Endothelial cell of umbilical vein (primary cell): ENCODE data around the gene GTSE1. TPM values are rescaled to one million over a fixed set of nuclear protein-coding genes. Genes with fewer than 3 reads are reported as not detected.

Experiments used
- BruUV-seq: library from RNA; stranded (reverse); fragments of 400-500 nt; replicated peaks from 2 replicates; lab custom pipeline; 2021; lab: Mats Ljungman, UMichigan
- CTCF ChIA-PET: fragments of 300-600, 350-600 bp; sonication (Branson Sonifier 250); formaldehyde crosslinking; loops from one replicate; lab custom pipeline; 2021; ENCODE audit warnings: antibody characterized with exemption, inconsistent platforms; lab: Charles Lee
- POLR2A ChIA-PET: fragments of 300-600, 350-600 bp; sonication (Branson Sonifier 250); formaldehyde crosslinking; loops from one replicate; lab custom pipeline; 2021; ENCODE audit warnings: antibody characterized with exemption, inconsistent platforms; lab: Charles Lee
- DNase-seq: peaks from one replicate; pipeline ENCODE4 v3.0.0-alpha.2; 2011; ENCODE audit warnings: low read depth, low spot score
- FAIRE-seq: peaks from 2 replicates; lab custom pipeline; 2011; peaks lifted over from hg19 to GRCh38; lab: Jason Lieb, UNC
- H2AFZ ChIP-seq: 2 replicates; pipeline ENCODE4 v1.6.0; 2012; ENCODE audit warnings: low read depth, low read length, control low read depth, inconsistent platforms
- H3K27ac ChIP-seq: 2 replicates; pipeline ENCODE4 v1.5.1; 2011; ENCODE audit warnings: low read depth, mild to moderate bottlenecking, control low read depth, low read length, moderate library complexity; ENCODE audit not compliant: insufficient read depth
- H3K27me3 ChIP-seq, 2 experiments: 2 replicates each; pipeline versions ENCODE4 v1.6.0 to v1.6.1; 2011; ENCODE audit warnings: low read length in 2 of 2, mixed read lengths in 1 of 2; ENCODE audit not compliant: control insufficient read depth in 2 of 2, insufficient read depth in 2 of 2
- H3K36me3 ChIP-seq, 2 experiments: 2 replicates in 1 of 2; 3 replicates in 1 of 2; pipeline ENCODE4 v1.5.1; 2011; ENCODE audit warnings: low read length in 2 of 2, mild to moderate bottlenecking in 1 of 2, moderate library complexity in 1 of 2; ENCODE audit not compliant: control insufficient read depth in 2 of 2, insufficient read depth in 2 of 2; ENCODE audit errors: extremely low read depth in 1 of 2
- H3K4me1 ChIP-seq: 3 replicates; pipeline ENCODE4 v1.5.1; 2011; ENCODE audit warnings: mild to moderate bottlenecking, low read length; ENCODE audit not compliant: control insufficient read depth, insufficient read depth; ENCODE audit errors: extremely low read depth
- H3K4me2 ChIP-seq: 2 replicates; pipeline ENCODE4 v1.6.1; 2011; ENCODE audit warnings: low read length, control low read depth, mixed read lengths; ENCODE audit not compliant: insufficient read depth
- H3K4me3 ChIP-seq, 3 experiments: fragments of 200-600 bp in 1 of 3; sonication (generic), shearing (Covaris generic) in 1 of 3; replicated peaks in 1 of 3; 2 replicates each; pipeline ENCODE4 v1.5.1; 2011 to 2016; ENCODE audit warnings: control low read depth in 3 of 3, low read length in 3 of 3, mild to moderate bottlenecking in 2 of 3, inconsistent platforms in 1 of 3, low read depth in 1 of 3, moderate library complexity in 1 of 3; ENCODE audit not compliant: insufficient read depth in 1 of 3
- H3K79me2 ChIP-seq: 2 replicates; pipeline ENCODE4 v1.6.0; 2012; ENCODE audit warnings: low read length, inconsistent platforms; ENCODE audit not compliant: control insufficient read depth, insufficient read depth
- H3K9ac ChIP-seq: replicated peaks from 2 replicates; pipeline ENCODE3; 2011; ENCODE audit warnings: low read length, control low read depth; ENCODE audit not compliant: insufficient read depth; ENCODE audit errors: extremely low read depth
- H3K9me1 ChIP-seq: replicated peaks from 3 replicates; pipeline ENCODE4 v1.6.0; 2011; ENCODE audit warnings: mild to moderate bottlenecking, low read length; ENCODE audit not compliant: control insufficient read depth, insufficient read depth; ENCODE audit errors: extremely low read depth
- H3K9me3 ChIP-seq: replicated peaks from 2 replicates; pipeline ENCODE4 v1.5.1; 2012; ENCODE audit warnings: low read length, inconsistent platforms; ENCODE audit not compliant: control insufficient read depth, insufficient read depth
- H4K20me1 ChIP-seq: replicated peaks from 2 replicates; pipeline ENCODE3; 2011; ENCODE audit warnings: mild to moderate bottlenecking, low read length; ENCODE audit not compliant: control insufficient read depth, insufficient read depth; ENCODE audit errors: extremely low read depth
- CTCF ChIP-seq, 2 donors: IDR thresholded peaks; 1 replicate in 1 of 2; 2 replicates in 1 of 2; pipeline ENCODE4 v1.5.1; 2011; ENCODE audit warnings: low read length in 2 of 2, mild to moderate bottlenecking in 2 of 2, moderate library complexity in 2 of 2, control low read depth in 1 of 2, inconsistent platforms in 1 of 2, low read depth in 1 of 2; ENCODE audit not compliant: insufficient read depth in 1 of 2; ENCODE audit errors: extremely low read depth in 1 of 2
- EZH2 ChIP-seq: IDR thresholded peaks from 2 replicates; pipeline ENCODE4 v1.6.1; 2012; ENCODE audit warnings: borderline replicate concordance, low read depth, mild to moderate bottlenecking, moderate library complexity, low read length, inconsistent platforms; ENCODE audit not compliant: severe bottlenecking
- FOS ChIP-seq: IDR thresholded peaks from 2 replicates; pipeline ENCODE4 v1.6.1; 2011; ENCODE audit warnings: mild to moderate bottlenecking, low read length, moderate library complexity, borderline replicate concordance; ENCODE audit not compliant: insufficient read depth
- MAX ChIP-seq: IDR thresholded peaks from 2 replicates; pipeline ENCODE4 v1.6.1; 2011; ENCODE audit not compliant: insufficient read depth, insufficient read length
- POLR2A ChIP-seq: IDR thresholded peaks from 2 replicates; pipeline ENCODE4 v1.6.1; 2012; ENCODE audit warnings: low read depth, mild to moderate bottlenecking, control low read depth, low read length
- POLR2AphosphoS5 ChIP-seq: IDR thresholded peaks from 2 replicates; pipeline ENCODE4 v1.6.1; 2012; ENCODE audit warnings: low read depth, mild to moderate bottlenecking, control low read depth, low read length, moderate library complexity; ENCODE audit not compliant: insufficient read depth
- dilution Hi-C: fragments of 300-500 bp; cut with MboI; formaldehyde crosslinking; loops from one replicate; pipeline ENCODE4 v1.15.0; 2019; ENCODE audit warnings: low sequenced_read_pairs; ENCODE audit not compliant: extremely low pct_ligation_motif_present
- intact Hi-C: fragments of 100-400 bp; cut with micrococcal nuclease; formaldehyde crosslinking; loops from one replicate; pipeline ENCODE4 v1.10.0; 2022
- polyA plus RNA-seq, 4 experiments: library from polyadenylated mRNA; depleted of rRNA in 3 of 4; stranded (reverse) in 3 of 4; unstranded in 1 of 4; fragments of >200 nt; gene quantifications; 2 replicates each; pipeline versions ENCODE4 v1.2.1 to v1.2.3, GENCODE V29; 2011 to 2012; ENCODE audit warnings: missing spikeins in 1 of 4
- total RNA-seq: library from RNA; stranded (reverse); gene quantifications from 2 replicates; pipeline ENCODE4 v1.2.3, GENCODE V29; 2021

GTSE1 gene
- total and polyA plus RNA-seq, 2 donors (not counting 3 experiments of a cell fraction or from before 2014, with no cell fraction given): 25.9 to 57.2 TPM

- POLR2A ChIA-PET: no interaction called here
- dilution Hi-C loops: no loop called here
- Histone ChIP-seq H3K9me3 (no peaks in the 10 kb centered on the region), H3K4me3 (no peak overlapping the region), H3K9me1 (no peaks in the 10 kb centered on the region), H3K36me3 (peaks cover 8% of the 10 kb centered on the region in 2 experiments), H4K20me1 (no peaks in the 10 kb centered on the region), H3K4me1 (peaks cover 14% of the 10 kb centered on the region), H3K4me2 (no peak overlapping the region), H2AFZ (no peak overlapping the region), H3K79me2 (peaks cover 25% of the 10 kb centered on the region), H3K27ac (no peak overlapping the region), H3K27me3 (no peaks in the 10 kb centered on the region), H3K9ac (no peak overlapping the region)
- intact Hi-C loops: loop anchor here (5.0 kb wide), 2 partner anchors 42 to 297 kb away; partner anchors contain the start of gene CDPF1
- DNase-seq (no peak), FAIRE-seq (no peak)
- no TSS peak for BruUV-seq
- TF ChIP-seq FOS (no peak), POLR2AphosphoS5 (no peak), MAX (no peak), POLR2A (no peak), EZH2 (no peak), CTCF (IDR thresholded peaks at IDR 0.05; ENCODE audit: extremely low read depth in 1 of 2, insufficient read depth in 1 of 2, low read depth in 1 of 2, low read length in 2 of 2) (no peak)
- CTCF ChIA-PET: interaction anchor here (1.0 kb wide), 1 partner anchor 14 kb away, joined by 4 read pairs; no protein-coding TSS in a partner anchor
Observed at GRCh38 chr22:46294784-46295183, 1.9 kb upstream of the GTSE1 start.
